Chondrocyte (in vitro differentiated cells): ENCODE measurements around the gene KCNK7. TPM values are rescaled to one million over a fixed set of nuclear protein-coding genes. Genes with fewer than 3 reads are reported as not detected.

Experiments
- DNase-seq: peaks from one replicate; pipeline ENCODE4 v3.0.0; 2021; ENCODE audit warnings: mixed read lengths, low spot score
- H3K27ac Mint-ChIP-seq: one replicate; pipeline ENCODE4 v1.8.0; 2021; ENCODE audit warnings: mild to moderate bottlenecking, moderate library complexity, mixed read lengths; ENCODE audit not compliant: unreplicated experiment
- H3K27me3 Mint-ChIP-seq: 2 replicates; pipeline ENCODE4 v1.8.0; 2021; ENCODE audit warnings: low read depth, mixed read lengths
- H3K36me3 Mint-ChIP-seq: 2 replicates; pipeline ENCODE4 v1.8.0; 2021; ENCODE audit warnings: low read depth, mixed read lengths
- H3K4me1 Mint-ChIP-seq: 2 replicates; pipeline ENCODE4 v1.8.0; 2021; ENCODE audit warnings: low read depth, mild to moderate bottlenecking, mixed read lengths
- H3K4me3 Mint-ChIP-seq: one replicate; pipeline ENCODE4 v1.8.0; 2021; ENCODE audit warnings: mild to moderate bottlenecking, moderate library complexity, mixed read lengths; ENCODE audit not compliant: unreplicated experiment
- H3K9me3 Mint-ChIP-seq: 2 replicates; pipeline ENCODE4 v1.8.0; 2021; ENCODE audit warnings: low read depth, mixed read lengths
- CTCF ChIP-seq: fragments of 200-600 bp; sonication (generic); IDR thresholded peaks from 2 replicates; pipeline ENCODE4 v1.5.0; 2021; ENCODE audit warnings: antibody characterized with exemption, mild to moderate bottlenecking, moderate library complexity
- total RNA-seq: library from RNA; stranded (reverse); gene quantifications from 3 replicates; pipeline ENCODE4 v1.2.1, GENCODE V29; 2021

Gene KCNK7
- total RNA-seq, 1 donor from 2014 or later: 0.22 TPM

DNA sequence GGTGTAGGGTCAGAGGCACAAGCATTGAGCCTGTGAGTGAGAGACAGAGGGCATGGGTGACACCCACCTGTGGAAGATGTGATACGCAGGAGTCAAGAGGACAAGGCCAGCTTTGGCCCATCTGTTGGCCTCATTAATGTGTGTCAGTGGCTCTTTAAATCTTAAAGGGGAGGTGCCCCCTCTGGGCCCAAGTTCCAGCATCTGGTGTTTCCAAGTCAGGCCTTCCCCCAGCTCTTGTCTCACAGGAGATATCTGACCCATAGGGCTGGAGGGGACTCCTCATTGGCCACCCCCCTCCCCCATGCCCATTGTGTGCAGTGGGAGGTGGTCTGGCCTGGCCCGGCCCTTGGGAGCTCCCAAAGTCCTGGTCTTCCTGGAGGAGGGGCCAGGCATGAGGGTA lies 8.9 kb downstream of the KCNK7 start:
- Mint-ChIP-seq H3K4me3 (no peak overlapping the region), H3K27me3 (no peaks in the 10 kb centered on the region), H3K9me3 (no peaks in the 10 kb centered on the region), H3K27ac (no peak overlapping the region), H3K4me1 (peaks cover 30% of the 10 kb centered on the region), H3K36me3 (peaks cover 11% of the 10 kb centered on the region)
- no peak for DNase-seq
- no peak for TF ChIP-seq CTCF

DNA sequence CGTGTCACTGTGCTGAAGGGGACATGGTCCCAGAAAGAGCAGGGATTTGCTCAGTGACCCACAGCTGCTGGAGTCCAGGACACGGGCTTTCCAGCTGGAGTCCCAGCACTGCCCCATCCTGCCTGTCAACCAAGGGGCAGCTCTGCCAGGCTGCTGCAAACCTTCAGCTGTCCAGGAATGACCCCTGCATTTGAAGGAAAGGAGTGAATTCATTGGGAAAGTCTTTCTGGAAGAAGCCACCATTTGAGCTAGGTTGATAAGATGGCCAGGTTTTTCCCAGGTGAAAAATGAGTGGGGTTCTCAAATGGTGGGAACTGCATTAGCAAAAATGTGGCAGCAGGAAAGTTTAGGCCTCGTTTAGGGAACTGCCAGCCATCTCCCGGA lies 9.4 kb downstream of the KCNK7 start:
- DNase-seq: no peak
- no peaks in the 10 kb centered on the region for H3K9me3 Mint-ChIP-seq
- H3K36me3 Mint-ChIP-seq: peaks cover 11% of the 10 kb centered on the region
- H3K27me3 Mint-ChIP-seq: no peaks in the 10 kb centered on the region
- peaks cover 30% of the 10 kb centered on the region for H3K4me1 Mint-ChIP-seq
- no peak for TF ChIP-seq CTCF
- no peak overlapping the region for H3K4me3 Mint-ChIP-seq
- no peak overlapping the region for H3K27ac Mint-ChIP-seq

GRCh38 chr11:65585396-65586246 lies 10.0 kb downstream of the KCNK7 start:
- Mint-ChIP-seq H3K27ac (no peak overlapping the region), H3K4me3 (no peak overlapping the region), H3K36me3 (peaks cover 13% of the 10 kb centered on the region), H3K4me1 (peaks cover 29% of the 10 kb centered on the region), H3K27me3 (no peaks in the 10 kb centered on the region), H3K9me3 (no peaks in the 10 kb centered on the region)
- DNase-seq: no peak
- TF ChIP-seq CTCF: no peak

GRCh38 chr11:65584723-65585171 lies 10.9 kb downstream of the KCNK7 start:
- Mint-ChIP-seq H3K9me3 (no peaks in the 10 kb centered on the region), H3K36me3 (peaks cover 15% of the 10 kb centered on the region), H3K4me1 (peaks cover 26% of the 10 kb centered on the region), H3K4me3 (no peak overlapping the region), H3K27me3 (no peaks in the 10 kb centered on the region), H3K27ac (no peak overlapping the region)
- no peak for TF ChIP-seq CTCF
- no peak for DNase-seq

GRCh38 chr11:65584106-65584505 lies 11.5 kb downstream of the KCNK7 start:
- H3K9me3 Mint-ChIP-seq: no peaks in the 10 kb centered on the region
- H3K27me3 Mint-ChIP-seq: no peaks in the 10 kb centered on the region
- no peak for DNase-seq
- H3K27ac Mint-ChIP-seq: no peak overlapping the region
- peaks cover 26% of the 10 kb centered on the region for H3K4me1 Mint-ChIP-seq
- no peak for TF ChIP-seq CTCF
- no peak overlapping the region for H3K4me3 Mint-ChIP-seq
- H3K36me3 Mint-ChIP-seq: peaks cover 16% of the 10 kb centered on the region
